T-cell (primary cell): Measurements from ENCODE around the gene NCS1. TPM values are rescaled to one million over a fixed set of nuclear protein-coding genes. Genes with fewer than 3 reads are reported as not detected.

Experiments
- ATAC-seq, 4 experiments: fragments of 200-7000 bp in 3 of 4; fragments of 150-1000 bp in 1 of 4; cut with Tn5 transposase; replicated peaks in 1 of 4; 1 replicate in 3 of 4; 2 replicates in 1 of 4; pipeline ENCODE4 v1.10.0; 2021; ENCODE audit warnings: moderate library complexity in 3 of 4, mild to moderate bottlenecking in 2 of 4, moderate number of reproducible peaks in 1 of 4
- CTCF ChIA-PET, 2 donors: fragments of 300-600 bp; sonication (Branson Sonifier 250); formaldehyde crosslinking; loops; one replicate each; lab custom pipeline; 2022; ENCODE audit warnings: antibody characterized with exemption in 2 of 2; lab: Charles Lee
- POLR2A ChIA-PET, 2 donors: fragments of 300-600 bp; sonication (Branson Sonifier 250); formaldehyde crosslinking; loops; one replicate each; lab custom pipeline; 2022; ENCODE audit warnings: antibody characterized with exemption in 2 of 2; lab: Charles Lee
- DNase-seq, 35 experiments: peaks; one replicate each; pipeline versions ENCODE4 v3.0.0 to v3.0.0-alpha.2; 2013 to 2023
- H3K27ac ChIP-seq: one replicate; pipeline ENCODE4 v1.5.1; 2013; ENCODE audit warnings: low read length
- H3K27me3 ChIP-seq, 2 experiments: replicated peaks in 1 of 2; 1 replicate in 1 of 2; 2 replicates in 1 of 2; pipeline versions ENCODE4 v1.6.1 to v1.7.0; 2013; ENCODE audit warnings: low read length in 1 of 2, mixed read lengths in 1 of 2; ENCODE audit not compliant: control insufficient read depth in 2 of 2, insufficient read depth in 2 of 2; ENCODE audit errors: extremely low read depth in 1 of 2
- H3K36me3 ChIP-seq, 2 donors: 1 replicate in 1 of 2; 2 replicates in 1 of 2; pipeline versions ENCODE4 v1.6.1 to v1.7.0; 2013; ENCODE audit warnings: low read length in 1 of 2; ENCODE audit not compliant: control insufficient read depth in 2 of 2, insufficient read depth in 1 of 2; ENCODE audit errors: extremely low read depth in 1 of 2
- H3K4me1 ChIP-seq, 2 experiments: 1 replicate in 1 of 2; 2 replicates in 1 of 2; pipeline versions ENCODE4 v1.6.1 to v1.7.0; 2013; ENCODE audit warnings: low read length in 2 of 2, mixed read lengths in 1 of 2; ENCODE audit not compliant: insufficient read depth in 2 of 2, control insufficient read depth in 1 of 2; ENCODE audit errors: extremely low read depth in 1 of 2
- H3K4me3 ChIP-seq, 2 donors: 1 replicate in 1 of 2; 2 replicates in 1 of 2; pipeline versions ENCODE4 v1.5.1 to v1.7.0; 2013; ENCODE audit warnings: mild to moderate bottlenecking in 2 of 2, low read length in 1 of 2, moderate library complexity in 1 of 2; ENCODE audit not compliant: control insufficient read depth in 1 of 2; ENCODE audit errors: extremely low read depth in 1 of 2
- H3K9me3 ChIP-seq: 2 replicates; pipeline ENCODE4 v1.7.0; 2013
- H3K27ac Mint-ChIP-seq, 2 donors: one replicate each; pipeline ENCODE4 v1.8.0; 2020 to 2021; ENCODE audit warnings: mild to moderate bottlenecking in 2 of 2, mixed read lengths in 2 of 2
- H3K27me3 Mint-ChIP-seq, 2 donors: one replicate each; pipeline ENCODE4 v1.8.0; 2021 to 2022; ENCODE audit warnings: mixed read lengths in 2 of 2
- H3K36me3 Mint-ChIP-seq: one replicate; pipeline ENCODE4 v1.8.0; 2021; ENCODE audit warnings: mixed read lengths
- H3K4me1 Mint-ChIP-seq, 3 donors: one replicate each; pipeline ENCODE4 v1.8.0; 2020 to 2022; ENCODE audit warnings: mixed read lengths in 3 of 3, mild to moderate bottlenecking in 1 of 3
- H3K4me3 Mint-ChIP-seq, 3 donors: one replicate each; pipeline ENCODE4 v1.8.0; 2020 to 2022; ENCODE audit warnings: mild to moderate bottlenecking in 3 of 3, mixed read lengths in 3 of 3, moderate library complexity in 3 of 3
- H3K9me3 Mint-ChIP-seq, 3 donors: one replicate each; pipeline ENCODE4 v1.8.0; 2020 to 2022; ENCODE audit warnings: mixed read lengths in 3 of 3
- WGBS: methylation state at CpG from one replicate; pipeline ENCODE4 v1.1.5; 2013; ENCODE audit warnings: missing lambda C conversion rate; ENCODE audit not compliant: insufficient coverage; 5-methylcytosine and 5-hydroxymethylcytosine counted together
- total RNA-seq, 35 experiments: library from RNA in 6 of 35; stranded (reverse) in 6 of 35; fragments of 120-200 nt in 1 of 35; gene quantifications; one replicate each; pipeline versions ENCODE4 v1.2.1 to v1.2.4 and lab custom pipeline; 2013 to 2026

The NCS1 gene
- total RNA-seq, 5 donors from 2014 or later (not counting 1 experiment from before 2014, with no cell fraction given), result 0.20 to 0.82 (median 0.46) TPM; not detected in 1

GRCh38 chr9:130284249-130284625, 112.0 kb downstream of the NCS1 start:
- peaks cover 29 to 59% of the 10 kb centered on the region in 2 donors for H3K27me3 Mint-ChIP-seq
- no peaks in the 10 kb centered on the region for H3K9me3 Mint-ChIP-seq
- H3K36me3 ChIP-seq, result no peaks in the 10 kb centered on the region
- no peak overlapping the region for H3K4me3 Mint-ChIP-seq
- no peaks in the 10 kb centered on the region for H3K4me1 Mint-ChIP-seq
- ChIA-PET POLR2A (no interaction called here), CTCF (no interaction called here)
- DNase-seq (no peak), ATAC-seq (no peak)
- no peak overlapping the region for H3K27ac Mint-ChIP-seq
- H3K36me3 Mint-ChIP-seq, result no peaks in the 10 kb centered on the region
- peaks cover 0 to 63% of the 10 kb centered on the region in 2 experiments for H3K27me3 ChIP-seq
- 83% methylated on average over 1 of the region's 10 CpGs for WGBS
- H3K27ac ChIP-seq, result no peak overlapping the region
- H3K9me3 ChIP-seq, result no peaks in the 10 kb centered on the region
- no peaks in the 10 kb centered on the region for H3K4me1 ChIP-seq
- H3K4me3 ChIP-seq, result no peak overlapping the region

GRCh38 chr9:130284690-130285089, 112.5 kb downstream of the NCS1 start:
- no peaks in the 10 kb centered on the region for H3K4me1 Mint-ChIP-seq
- CTCF ChIA-PET, result no interaction called here
- 93% methylated on average over 3 of the region's 7 CpGs for WGBS
- peaks cover 0 to 64% of the 10 kb centered on the region in 2 experiments for H3K27me3 ChIP-seq
- peaks cover 27 to 59% of the 10 kb centered on the region in 2 donors for H3K27me3 Mint-ChIP-seq
- no peak overlapping the region for H3K27ac ChIP-seq
- no peak overlapping the region for H3K4me3 Mint-ChIP-seq
- ATAC-seq (no peak), DNase-seq (no peak)
- no peaks in the 10 kb centered on the region for H3K9me3 ChIP-seq
- H3K4me3 ChIP-seq, result no peak overlapping the region
- no peaks in the 10 kb centered on the region for H3K36me3 Mint-ChIP-seq
- POLR2A ChIA-PET, result no interaction called here
- H3K4me1 ChIP-seq, result no peaks in the 10 kb centered on the region
- no peaks in the 10 kb centered on the region for H3K36me3 ChIP-seq
- H3K27ac Mint-ChIP-seq, result no peak overlapping the region
- no peaks in the 10 kb centered on the region for H3K9me3 Mint-ChIP-seq

- ATAC-seq (no peak), DNase-seq (no peak)
- CTCF ChIA-PET, result no interaction called here
- 56% methylated on average over 9 of the region's 9 CpGs for WGBS
- Histone ChIP-seq H3K36me3 (no peaks in the 10 kb centered on the region), H3K27me3 (peaks cover 0 to 67% of the 10 kb centered on the region in 2 experiments), H3K4me3 (no peak overlapping the region), H3K4me1 (no peaks in the 10 kb centered on the region), H3K27ac (no peak overlapping the region), H3K9me3 (no peaks in the 10 kb centered on the region)
- H3K4me3 Mint-ChIP-seq, result no peak overlapping the region
- POLR2A ChIA-PET, result no interaction called here
- H3K9me3 Mint-ChIP-seq, result no peaks in the 10 kb centered on the region
- no peak overlapping the region for H3K27ac Mint-ChIP-seq
- no peaks in the 10 kb centered on the region for H3K36me3 Mint-ChIP-seq
- peaks cover 29 to 62% of the 10 kb centered on the region in 2 donors for H3K27me3 Mint-ChIP-seq
- no peaks in the 10 kb centered on the region for H3K4me1 Mint-ChIP-seq
These were observed 113.1 kb downstream of the NCS1 start for GRCh38 chr9:130285271-130285670.

- Histone ChIP-seq H3K27ac (no peak overlapping the region), H3K4me3 (no peak overlapping the region), H3K36me3 (no peaks in the 10 kb centered on the region), H3K27me3 (peaks cover 0 to 68% of the 10 kb centered on the region in 2 experiments), H3K9me3 (no peaks in the 10 kb centered on the region), H3K4me1 (no peaks in the 10 kb centered on the region)
- peaks cover 29 to 65% of the 10 kb centered on the region in 2 donors for H3K27me3 Mint-ChIP-seq
- no peaks in the 10 kb centered on the region for H3K9me3 Mint-ChIP-seq
- ATAC-seq (no peak), DNase-seq (no peak)
- no peak overlapping the region for H3K27ac Mint-ChIP-seq
- ChIA-PET CTCF (no interaction called here), POLR2A (no interaction called here)
- 81% methylated on average over 14 of the region's 17 CpGs for WGBS
- H3K4me1 Mint-ChIP-seq, result no peaks in the 10 kb centered on the region
- H3K36me3 Mint-ChIP-seq, result no peaks in the 10 kb centered on the region
- no peak overlapping the region for H3K4me3 Mint-ChIP-seq
These were observed 114.0 kb downstream of the NCS1 start for GRCh38 chr9:130286072-130286770.

Other genes starting within 250 kb of the NCS1 start
- gene FNBP1, start 129.2 kb upstream of the NCS1 start, total RNA-seq, result 100 to 1,000 TPM; 166 to 211 (median 182) TPM
- gene GPR107, start 118.5 kb upstream of the NCS1 start, total RNA-seq, result 10 to 100 TPM; 21.3 to 29.1 (median 22.1) TPM
- under 1 TPM in 1 of 5 donors, not detected in 4; 0.03 TPM for gene HMCN2, start 93.4 kb downstream of the NCS1 start, total RNA-seq